ENCODE measurements around the gene TMEM26.

DNA sequence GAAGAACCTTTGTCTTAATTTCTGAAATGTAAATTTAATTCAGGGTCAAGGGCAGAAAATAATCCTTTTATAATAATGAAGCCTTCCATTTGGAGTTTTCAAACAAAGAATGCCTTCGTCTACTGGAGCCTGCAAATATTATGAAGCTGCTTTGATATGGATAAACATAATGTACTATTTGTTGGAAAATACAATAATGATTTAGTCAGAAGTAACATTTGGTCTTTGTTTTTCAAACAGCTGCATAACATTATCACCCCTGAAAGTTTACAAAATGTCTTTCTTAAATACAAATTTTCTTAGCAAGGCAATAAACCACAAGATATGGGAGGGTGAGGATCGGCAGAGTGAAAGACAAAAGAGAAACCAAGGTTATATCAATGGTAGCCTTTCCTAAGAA lies 41.5 kb downstream of the TMEM26 start:
- TF ChIP-seq, protein P1, sequence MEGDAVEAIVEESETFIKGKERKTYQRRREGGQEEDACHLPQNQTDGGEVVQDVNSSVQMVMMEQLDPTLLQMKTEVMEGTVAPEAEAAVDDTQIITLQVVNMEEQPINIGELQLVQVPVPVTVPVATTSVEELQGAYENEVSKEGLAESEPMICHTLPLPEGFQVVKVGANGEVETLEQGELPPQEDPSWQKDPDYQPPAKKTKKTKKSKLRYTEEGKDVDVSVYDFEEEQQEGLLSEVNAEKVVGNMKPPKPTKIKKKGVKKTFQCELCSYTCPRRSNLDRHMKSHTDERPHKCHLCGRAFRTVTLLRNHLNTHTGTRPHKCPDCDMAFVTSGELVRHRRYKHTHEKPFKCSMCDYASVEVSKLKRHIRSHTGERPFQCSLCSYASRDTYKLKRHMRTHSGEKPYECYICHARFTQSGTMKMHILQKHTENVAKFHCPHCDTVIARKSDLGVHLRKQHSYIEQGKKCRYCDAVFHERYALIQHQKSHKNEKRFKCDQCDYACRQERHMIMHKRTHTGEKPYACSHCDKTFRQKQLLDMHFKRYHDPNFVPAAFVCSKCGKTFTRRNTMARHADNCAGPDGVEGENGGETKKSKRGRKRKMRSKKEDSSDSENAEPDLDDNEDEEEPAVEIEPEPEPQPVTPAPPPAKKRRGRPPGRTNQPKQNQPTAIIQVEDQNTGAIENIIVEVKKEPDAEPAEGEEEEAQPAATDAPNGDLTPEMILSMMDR (IDR thresholded peaks at IDR 0.05): no peak
- TF ChIP-seq, protein P2, sequence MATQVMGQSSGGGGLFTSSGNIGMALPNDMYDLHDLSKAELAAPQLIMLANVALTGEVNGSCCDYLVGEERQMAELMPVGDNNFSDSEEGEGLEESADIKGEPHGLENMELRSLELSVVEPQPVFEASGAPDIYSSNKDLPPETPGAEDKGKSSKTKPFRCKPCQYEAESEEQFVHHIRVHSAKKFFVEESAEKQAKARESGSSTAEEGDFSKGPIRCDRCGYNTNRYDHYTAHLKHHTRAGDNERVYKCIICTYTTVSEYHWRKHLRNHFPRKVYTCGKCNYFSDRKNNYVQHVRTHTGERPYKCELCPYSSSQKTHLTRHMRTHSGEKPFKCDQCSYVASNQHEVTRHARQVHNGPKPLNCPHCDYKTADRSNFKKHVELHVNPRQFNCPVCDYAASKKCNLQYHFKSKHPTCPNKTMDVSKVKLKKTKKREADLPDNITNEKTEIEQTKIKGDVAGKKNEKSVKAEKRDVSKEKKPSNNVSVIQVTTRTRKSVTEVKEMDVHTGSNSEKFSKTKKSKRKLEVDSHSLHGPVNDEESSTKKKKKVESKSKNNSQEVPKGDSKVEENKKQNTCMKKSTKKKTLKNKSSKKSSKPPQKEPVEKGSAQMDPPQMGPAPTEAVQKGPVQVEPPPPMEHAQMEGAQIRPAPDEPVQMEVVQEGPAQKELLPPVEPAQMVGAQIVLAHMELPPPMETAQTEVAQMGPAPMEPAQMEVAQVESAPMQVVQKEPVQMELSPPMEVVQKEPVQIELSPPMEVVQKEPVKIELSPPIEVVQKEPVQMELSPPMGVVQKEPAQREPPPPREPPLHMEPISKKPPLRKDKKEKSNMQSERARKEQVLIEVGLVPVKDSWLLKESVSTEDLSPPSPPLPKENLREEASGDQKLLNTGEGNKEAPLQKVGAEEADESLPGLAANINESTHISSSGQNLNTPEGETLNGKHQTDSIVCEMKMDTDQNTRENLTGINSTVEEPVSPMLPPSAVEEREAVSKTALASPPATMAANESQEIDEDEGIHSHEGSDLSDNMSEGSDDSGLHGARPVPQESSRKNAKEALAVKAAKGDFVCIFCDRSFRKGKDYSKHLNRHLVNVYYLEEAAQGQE (IDR thresholded peaks at IDR 0.05; ENCODE audit: insufficient read depth in 1 of 2, low read depth in 2 of 2, low read length in 1 of 2): no peak
- no peak for TF ChIP-seq TCF7L2 (IDR thresholded peaks at IDR 0.05; ENCODE audit: low read depth, low read length)

Measured in Panc1 (cell line).